GM21786 (cell line): ENCODE measurements around the gene RAB35.
"Not testable (repeated sequence)": the region's sequence is repeated elsewhere in the genome, so short reads cannot be mapped to it uniquely, and the experiment has no call there.

Experiments used
- ATAC-seq: cut with Tn5 transposase; IDR thresholded peaks from one replicate; pipeline ENCODE4 v1.9.1; 2021; ENCODE audit not compliant: unreplicated experiment

The RAB35 gene

DNA sequence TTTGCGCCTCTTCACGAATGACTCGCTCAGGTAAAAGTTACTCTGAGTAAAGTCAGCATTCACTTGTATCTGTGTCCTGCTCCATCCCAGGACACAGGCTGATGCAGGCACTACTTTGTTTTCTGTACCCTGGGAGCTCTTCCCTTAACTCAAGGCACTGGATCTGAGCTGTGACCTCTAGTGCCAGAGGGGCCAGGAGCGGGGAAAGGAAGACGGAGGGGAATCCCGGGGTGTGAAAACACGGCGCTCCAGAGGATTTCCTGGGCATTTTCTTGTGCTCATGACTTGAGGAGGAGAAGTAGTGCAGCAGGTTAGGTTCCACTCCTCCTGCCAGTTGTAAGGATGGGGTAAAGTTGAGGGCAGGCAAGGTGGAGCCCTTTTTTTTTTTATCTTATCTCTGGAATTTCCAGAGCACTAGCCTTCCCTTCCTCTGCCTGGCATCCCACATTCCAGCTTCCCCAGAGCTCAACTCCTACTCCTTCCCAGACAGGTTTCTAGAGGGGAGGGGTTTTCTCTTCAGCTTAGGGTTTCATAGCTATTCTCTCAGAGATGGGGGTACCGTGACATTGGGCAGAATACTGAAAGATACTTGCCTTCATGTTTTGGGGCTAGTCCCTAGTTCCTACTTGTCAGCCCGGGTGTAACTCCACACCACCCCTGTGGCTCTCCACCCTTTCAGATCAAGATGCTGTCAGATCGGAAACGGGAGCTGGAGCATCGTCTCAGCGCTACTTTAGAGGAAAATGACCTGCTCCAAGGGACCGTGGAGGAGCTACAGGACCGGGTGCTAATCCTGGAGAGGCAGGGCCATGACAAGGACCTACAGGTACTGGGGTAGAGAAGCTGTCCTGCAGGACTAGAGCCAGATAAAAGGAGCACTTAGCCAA is 52.3 kb downstream of the RAB35 start:
- ATAC-seq, result no peak

- no peak for ATAC-seq
Measured at GRCh38 chr12:120062976-120063579, 53.5 kb downstream of the RAB35 start.

GRCh38 chr12:120061575-120062214 is 54.9 kb downstream of the RAB35 start:
- ATAC-seq, result no peak

DNA sequence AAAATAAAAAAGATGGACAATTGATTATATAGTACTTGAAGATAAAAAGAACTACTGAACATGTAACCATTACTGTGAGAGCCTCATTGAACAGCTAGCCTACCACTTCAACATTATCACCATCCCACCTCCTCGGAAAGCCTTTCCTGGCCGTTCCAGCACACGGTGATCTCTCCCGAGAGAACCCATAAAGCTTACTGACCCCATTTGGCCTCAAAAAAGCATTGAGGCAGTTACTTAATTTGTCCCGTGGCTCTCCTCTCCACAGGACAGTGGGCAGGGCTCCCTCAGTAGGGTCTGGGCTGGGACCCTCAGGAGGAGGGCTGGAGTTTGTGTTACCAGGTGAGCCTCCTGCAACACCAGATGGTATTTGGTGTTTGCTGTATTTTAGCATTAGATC is 55.8 kb downstream of the RAB35 start:
- ATAC-seq, result no peak

DNA sequence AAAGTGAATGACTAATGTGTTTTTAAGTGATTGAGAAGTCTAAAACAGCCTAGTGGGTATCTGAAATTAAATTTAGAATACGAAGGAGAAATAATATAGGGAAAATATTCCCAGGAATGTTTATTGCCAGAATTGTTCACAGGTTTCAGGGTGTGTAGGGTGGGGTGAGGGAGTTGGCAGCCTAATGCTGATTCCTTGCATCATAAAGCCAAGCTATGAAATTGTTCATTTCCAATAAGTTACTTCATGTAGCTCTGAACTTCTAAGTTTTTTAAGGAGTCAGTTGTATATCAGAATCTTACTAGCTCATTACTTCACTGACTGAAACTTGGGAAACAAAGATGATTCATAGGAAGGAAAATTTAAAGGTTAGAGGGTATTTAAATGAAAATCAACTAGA is 56.4 kb downstream of the RAB35 start:
- ATAC-seq, result no peak

GRCh38 chr12:120056739-120057138 is 59.8 kb downstream of the RAB35 start:
- ATAC-seq, result no peak

- ATAC-seq, result no peak
Measured at GRCh38 chr12:120055231-120056000, 61.1 kb downstream of the RAB35 start.

DNA sequence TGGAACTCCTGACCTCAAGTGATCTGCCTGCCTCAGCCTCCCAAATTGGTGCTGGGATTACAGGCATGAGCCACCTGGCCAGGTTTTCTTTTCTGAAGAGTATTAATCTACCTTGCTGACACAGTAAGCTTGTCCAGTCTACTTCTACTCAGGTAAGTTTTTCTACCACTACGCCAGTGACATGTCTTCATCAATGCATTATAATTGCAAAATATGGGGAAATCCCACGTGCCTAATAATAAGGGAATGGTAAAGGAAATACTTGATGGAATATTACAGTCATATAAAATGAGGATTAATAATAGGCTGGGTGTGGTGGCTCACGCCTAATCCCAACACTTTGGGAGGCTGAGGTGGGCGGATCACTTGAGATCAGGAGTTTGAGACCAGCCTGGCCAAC is 62.3 kb downstream of the RAB35 start:
- no peak for ATAC-seq

GRCh38 chr12:120051535-120051934 is 65.0 kb downstream of the RAB35 start:
- ATAC-seq, result no peak

DNA sequence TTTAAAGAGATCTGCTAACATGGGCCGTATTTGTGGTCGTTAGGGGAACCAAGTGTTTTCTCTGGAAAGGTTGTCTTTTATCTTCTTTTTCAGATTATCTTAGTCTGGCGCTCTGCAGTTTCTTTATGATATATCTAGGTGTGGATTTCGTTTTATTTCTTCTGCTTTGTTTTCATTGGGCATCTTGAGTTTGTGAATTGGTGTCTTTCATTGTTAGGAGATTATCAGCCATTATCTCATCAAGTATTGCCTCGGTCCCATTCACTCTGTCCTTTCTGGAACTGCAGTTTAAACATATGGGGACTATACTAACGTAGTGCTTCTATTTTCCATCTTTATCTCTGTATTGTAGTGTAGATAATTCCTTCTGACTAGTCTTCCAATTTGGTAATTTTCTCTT is 67.1 kb downstream of the RAB35 start:
- no peak for ATAC-seq

DNA sequence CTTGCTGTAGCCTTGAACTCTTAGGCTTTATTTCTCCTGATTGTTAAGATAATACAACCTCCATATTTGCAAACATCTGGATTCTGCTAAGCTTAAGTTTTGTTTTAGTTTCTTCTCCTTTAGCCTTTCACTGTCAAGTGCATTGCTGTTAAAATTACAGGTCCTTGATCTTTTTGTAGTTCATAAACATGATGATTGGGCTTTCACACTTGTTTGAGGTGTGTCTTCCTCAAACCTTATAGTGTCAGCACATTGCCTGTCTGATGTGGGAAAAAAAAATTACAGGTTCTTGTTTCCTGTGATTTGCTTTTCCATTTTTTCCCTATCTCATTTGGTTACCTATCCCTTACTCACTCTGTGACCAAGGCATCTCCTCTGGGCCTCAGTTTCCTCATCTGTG is 68.3 kb downstream of the RAB35 start:
- ATAC-seq, result no peak

DNA sequence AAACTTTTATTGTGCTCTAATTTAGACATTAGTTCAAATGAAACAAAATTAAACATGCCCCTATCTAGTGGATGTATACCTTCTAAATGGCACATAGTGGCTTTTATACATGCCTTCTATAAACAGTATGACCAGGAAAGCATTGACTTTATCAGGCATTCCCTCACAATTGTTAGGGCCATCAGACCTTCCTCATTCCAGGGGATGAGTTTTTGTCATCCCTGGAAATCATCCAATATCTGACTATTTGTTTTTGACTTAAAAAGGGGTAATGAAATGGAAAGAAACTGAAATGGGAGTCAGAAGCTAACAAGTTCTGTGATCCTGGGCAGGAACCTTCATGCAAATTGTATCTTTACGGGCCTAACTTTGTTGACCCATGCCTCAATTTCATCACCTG is 69.5 kb downstream of the RAB35 start:
- no peak for ATAC-seq

DNA sequence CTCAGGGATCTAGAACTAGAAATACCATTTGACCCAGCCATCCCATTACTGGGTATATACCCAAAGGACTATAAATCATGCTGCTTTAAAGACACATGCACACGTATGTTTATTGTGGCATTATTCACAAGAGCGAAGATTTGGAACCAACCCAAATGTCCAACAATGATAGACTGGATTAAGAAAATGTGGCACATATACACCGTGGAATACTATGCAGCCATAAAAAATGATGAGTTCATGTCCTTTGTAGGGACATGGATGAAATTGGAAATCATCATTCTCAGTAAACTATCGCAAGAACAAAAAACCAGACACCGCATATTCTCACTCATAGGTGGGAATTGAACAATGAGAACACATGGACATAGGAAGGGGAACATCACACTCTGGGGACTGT is 71.2 kb downstream of the RAB35 start:
- ATAC-seq, result not testable (repeated sequence)
